ENCODE measurements around the gene MYRIP.

MYRIP gene

DNA sequence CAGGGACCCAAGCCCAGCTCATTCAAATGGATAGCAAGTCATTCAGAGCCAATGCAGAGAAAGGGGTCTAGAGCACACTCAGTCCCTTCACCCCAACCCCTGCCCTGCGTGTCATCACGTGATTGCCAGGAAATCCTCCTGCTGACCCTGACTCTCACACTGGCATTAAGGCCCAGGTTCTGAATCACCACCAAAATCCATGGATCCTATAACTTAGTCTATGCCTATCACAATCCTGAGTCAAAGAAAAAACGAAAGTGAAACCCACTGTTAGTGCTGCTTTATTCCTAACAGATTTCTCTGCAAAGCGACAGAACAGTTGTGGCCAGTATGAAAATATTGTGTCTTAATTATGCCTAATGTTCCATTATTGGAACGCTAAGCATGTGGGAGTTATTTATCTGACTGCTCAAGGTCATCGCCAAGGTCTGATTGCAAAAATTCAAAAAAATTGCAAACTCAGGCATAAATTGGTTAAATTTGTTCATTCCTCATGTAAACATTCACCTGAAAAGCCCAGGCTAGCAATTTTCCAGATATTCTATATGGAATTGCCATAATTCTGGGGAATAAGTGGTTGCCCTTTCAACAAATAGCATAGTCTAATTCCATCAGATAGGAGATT, 391.4 kb downstream of the MYRIP start:
- no peak for DNase-seq

DNA sequence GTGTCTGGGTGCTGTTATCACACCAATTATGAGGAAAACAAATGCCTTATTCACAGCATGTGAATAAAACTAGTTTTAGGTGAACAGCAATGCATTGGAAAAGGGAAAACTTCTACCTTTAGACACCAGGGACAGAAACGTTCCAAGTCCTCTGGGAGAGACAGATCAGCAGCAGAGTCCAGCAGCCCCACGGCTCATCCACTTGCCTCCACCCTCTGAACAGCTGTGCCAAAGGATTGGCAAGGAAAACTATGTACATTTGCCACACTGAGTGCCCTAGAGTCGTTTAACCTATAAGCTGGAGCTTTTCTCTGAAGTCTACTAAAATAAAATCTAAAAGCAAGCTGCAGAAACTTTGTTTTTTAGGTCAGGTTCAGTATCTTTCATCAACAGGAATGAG, 392.4 kb downstream of the MYRIP start:
- no peak for DNase-seq

DNA sequence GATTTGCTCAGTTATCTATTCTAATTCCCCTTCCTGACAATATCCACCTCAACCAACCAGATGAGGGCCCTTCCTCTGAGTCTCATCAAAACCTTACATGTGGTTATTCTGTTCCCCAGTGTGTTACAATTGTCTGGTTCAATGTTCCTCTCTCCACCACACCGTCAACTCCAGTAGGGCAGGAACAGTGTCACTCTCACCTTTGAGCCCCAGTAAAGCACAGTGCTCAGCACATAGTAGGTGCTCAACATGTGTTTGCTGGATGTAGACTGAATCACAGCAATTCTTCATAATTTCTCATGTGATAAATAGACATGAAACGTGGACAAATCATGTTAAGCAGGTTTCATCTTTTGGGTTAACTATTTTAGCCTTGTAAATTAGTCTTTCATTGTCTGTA, 397.1 kb downstream of the MYRIP start:
- DNase-seq: no peak

DNA sequence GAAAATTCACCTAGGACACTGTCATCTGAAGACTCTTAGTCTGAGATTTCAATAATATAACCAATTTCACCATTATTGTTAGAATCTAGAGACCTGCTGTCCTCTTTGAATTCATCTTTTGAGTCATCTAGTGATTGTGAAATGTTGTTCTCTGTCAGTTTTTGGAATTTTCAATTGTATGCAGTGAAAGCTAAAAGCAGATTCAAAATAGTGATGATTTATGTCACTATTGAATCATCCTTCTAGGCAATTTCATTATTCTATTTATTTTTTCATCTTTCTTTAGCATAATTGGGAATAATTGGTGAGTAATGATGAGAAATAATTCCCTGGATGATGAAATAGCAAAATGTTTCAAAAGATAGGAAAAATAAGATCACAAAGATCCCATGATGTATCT, 398.4 kb downstream of the MYRIP start:
- no peak for DNase-seq

GRCh38 chr3:40208251-40208650, 398.8 kb downstream of the MYRIP start:
- DNase-seq: no peak

DNA sequence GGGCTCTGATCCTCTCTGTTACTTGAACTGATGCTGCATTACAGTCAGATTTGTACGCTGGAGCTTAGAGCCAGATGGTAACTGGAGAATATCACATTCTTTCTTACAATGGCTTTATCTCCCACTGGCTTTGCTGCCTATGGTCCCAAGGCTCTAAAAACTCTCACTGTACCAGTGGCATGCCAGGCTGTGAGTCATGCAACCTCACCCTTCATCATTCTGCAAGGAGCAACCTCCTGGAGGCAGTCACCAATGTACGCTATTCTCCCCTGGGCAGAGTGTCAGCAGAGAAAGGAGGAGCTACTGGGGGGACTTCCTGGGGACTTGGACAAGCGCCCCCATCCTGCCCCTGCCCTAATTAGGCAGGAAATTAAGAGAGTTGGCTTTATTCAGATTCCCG, 402.2 kb downstream of the MYRIP start:
- no peak for DNase-seq

- DNase-seq: no peak
Observed at GRCh38 chr3:40213556-40213955, 404.1 kb downstream of the MYRIP start.

DNA sequence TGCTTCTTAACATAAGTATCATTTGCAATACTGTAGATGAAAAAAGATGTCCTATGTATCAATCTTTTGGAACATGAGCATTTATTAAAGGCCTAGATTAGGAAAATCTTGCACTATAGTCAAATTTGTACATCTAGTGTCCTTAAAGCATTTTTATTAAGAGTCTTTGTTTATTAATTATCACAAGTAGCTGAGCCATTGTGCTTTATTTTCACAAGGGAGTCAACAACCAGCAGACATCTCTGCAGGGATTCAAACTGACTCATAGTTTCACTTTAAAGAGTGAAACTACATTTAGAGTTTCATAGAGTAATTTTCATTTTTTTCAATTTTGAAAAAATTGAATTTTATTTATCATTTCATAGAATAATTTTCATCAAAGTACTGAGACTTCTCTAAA, 405.6 kb downstream of the MYRIP start:
- DNase-seq: no peak

DNA sequence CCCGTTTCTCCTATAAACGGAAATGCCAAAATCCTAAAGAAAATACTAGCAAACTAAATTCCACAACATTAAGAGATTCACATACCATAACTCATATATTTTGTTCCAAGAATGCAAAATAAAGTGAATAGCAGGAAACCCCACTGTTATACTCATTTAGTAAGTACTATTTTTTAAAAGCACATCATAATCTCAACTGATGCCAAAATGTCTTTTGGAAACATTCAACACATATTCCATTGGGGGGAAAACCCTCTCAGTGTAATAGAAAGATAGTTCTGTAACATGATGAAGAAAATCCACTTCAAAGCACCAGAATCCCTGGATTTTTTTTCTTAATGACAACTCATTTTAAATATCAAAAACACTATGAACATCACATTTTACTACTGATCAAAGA, 407.1 kb downstream of the MYRIP start:
- DNase-seq: no peak

DNA sequence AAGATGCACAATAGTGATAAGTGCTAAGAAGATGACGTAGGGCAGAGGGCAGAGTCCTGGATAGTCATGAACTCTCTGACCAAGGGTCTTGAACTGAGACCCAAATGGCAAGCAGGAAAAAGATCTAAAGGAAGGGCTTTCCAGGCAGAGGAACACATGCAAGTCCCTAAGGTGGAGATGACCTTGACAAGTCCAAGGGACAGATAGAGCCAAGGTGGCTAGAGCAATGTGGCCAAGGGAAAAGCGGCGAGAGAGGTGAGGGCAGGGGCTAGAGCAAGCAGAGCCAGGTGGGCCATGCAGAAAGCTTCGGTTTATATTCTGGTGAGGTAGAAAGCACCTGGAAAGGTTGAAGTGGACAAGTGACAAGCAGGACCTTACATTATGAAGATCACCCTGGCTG, 414.4 kb downstream of the MYRIP start:
- DNase-seq: no peak

- no peak for DNase-seq
Observed at GRCh38 chr3:40224796-40225515, 415.5 kb downstream of the MYRIP start.

DNA sequence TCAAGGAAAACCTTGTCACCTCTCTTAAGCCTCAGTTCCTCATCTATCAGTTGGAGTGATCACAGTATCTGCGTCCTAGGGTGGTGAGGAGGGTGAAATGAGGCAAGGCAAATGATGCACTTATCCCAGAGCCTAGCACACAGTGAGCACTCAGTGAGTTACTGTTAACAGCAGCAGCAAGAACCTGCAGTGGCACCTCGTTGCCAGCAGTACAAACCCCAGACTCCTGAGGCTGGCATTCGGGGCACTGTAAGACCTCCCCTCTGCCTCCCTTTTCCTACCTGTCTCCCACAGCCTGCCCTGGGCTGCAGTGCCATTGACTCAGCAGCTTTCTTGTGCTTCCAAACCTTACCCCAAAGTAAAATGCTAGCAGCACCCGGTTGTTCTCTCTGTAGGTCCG, 417.2 kb downstream of the MYRIP start:
- DNase-seq: no peak

GRCh38 chr3:40228792-40229350, 419.5 kb downstream of the MYRIP start:
- no peak for DNase-seq

- peak; percentile 7 for DNase-seq
Observed at GRCh38 chr3:40229386-40229785, 420.0 kb downstream of the MYRIP start.

DNA sequence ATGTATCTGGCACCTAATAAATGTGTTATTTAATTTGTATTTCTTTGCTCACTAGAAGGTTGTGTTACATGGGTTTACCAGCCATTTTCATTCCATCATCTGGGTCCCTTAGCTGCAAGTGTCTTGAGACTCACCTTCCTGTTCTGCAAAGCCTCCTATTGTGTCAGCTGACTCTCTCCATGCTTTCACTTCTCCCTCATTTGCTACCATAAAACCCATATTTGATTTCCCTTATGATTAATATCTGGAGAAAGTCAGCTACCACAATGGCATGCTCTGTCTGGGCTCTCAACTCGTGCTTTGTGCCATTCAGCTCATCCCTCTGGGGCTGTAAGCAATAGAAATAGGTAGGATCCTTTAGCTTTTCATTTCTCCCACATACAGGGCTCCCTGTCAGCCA, 420.6 kb downstream of the MYRIP start:
- DNase-seq: no peak

DNA sequence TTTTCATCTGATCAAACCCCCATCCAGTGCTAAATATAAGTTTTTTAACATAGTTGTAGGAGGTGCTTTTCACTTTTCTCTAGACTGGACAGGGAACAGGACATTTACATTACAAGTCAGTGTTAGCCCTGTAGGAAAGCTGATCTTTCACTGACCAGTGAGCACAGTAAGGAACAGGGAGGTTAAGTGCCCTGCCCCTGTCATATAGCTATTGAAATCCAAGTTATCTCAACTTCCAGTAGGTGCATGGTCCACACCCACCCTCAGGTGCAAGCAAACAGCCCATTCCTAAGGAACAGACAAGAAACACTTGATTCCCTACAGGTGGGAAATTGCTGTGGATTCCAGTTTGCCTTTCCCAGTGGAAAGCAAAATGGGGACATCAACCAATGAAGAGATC, 421.0 kb downstream of the MYRIP start:
- DNase-seq: no peak

GRCh38 chr3:40232626-40233025, 423.2 kb downstream of the MYRIP start:
- DNase-seq: no peak

- DNase-seq: no peak
Observed at GRCh38 chr3:40237159-40237558, 427.8 kb downstream of the MYRIP start.

GRCh38 chr3:40237889-40238571, 428.6 kb downstream of the MYRIP start:
- DNase-seq: no peak

DNA sequence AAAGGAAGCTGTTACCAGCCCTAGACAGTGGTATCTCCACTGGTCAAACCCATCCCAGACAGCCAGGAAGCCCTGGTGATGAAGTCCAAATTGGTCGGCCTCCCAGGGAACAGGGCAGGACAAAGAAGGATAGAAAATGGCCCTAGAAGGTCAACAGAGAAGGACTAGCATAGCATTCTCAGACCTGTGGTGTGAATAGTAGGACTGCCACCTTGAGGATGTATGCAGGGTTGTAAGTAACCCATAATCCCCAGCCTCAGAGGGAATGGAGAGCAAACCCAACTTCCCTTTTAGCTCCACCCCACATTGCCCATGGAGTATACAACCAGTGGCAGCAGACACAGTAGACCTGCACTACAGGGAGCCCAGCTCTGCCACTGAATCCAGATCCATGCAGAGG, 431.5 kb downstream of the MYRIP start:
- DNase-seq: no peak

DNA sequence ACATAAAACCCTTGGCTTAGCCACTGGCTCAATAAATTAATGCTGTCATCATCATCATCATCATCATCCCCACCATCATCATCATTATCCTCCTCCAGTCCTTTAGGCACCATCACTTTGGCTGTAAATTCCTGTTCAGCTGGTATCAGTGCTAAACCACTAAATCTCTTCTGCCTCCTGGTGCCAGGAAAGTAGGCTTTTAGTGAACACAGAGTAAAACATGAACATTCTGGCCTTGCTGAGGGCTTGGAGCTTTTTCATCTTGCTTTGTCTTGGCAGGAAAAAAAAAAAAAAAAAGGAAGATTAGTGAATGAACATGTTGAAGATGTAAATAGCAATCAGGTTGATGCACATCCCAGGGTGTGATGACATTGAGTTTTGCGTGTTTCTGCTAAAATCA, 432.8 kb downstream of the MYRIP start:
- no peak for DNase-seq

GRCh38 chr3:40242638-40243037, 433.2 kb downstream of the MYRIP start:
- DNase-seq: no peak

- no peak for DNase-seq
Observed at GRCh38 chr3:40243056-40243455, 433.6 kb downstream of the MYRIP start.
